ENCODE data around the gene VAMP4.
"Not testable (repeated sequence)": the region's sequence is repeated elsewhere in the genome, so short reads cannot be mapped to it uniquely, and the experiment has no call there.

VAMP4 gene

DNA sequence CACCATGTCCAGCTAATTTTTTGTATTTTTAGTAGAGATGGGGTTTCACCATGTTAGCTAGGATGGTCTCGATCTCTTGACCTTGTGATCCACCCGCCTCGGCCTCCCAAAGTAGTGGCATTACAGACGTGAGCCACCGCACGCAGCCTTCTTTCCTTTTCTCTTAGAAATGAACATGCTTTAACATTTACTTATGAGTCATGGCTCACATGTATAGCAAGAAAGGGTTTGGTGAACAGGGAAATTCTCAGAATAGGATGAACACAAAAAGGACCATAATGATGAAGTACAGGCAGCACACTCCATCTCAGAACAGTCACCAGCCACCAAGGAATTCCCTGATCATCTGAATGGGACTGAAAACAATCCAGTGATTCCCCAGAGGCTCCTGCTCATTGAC is 9.4 kb upstream of the VAMP4 start:
- no peak for DNase-seq (ENCODE audit: low read depth in 2 of 2)

DNA sequence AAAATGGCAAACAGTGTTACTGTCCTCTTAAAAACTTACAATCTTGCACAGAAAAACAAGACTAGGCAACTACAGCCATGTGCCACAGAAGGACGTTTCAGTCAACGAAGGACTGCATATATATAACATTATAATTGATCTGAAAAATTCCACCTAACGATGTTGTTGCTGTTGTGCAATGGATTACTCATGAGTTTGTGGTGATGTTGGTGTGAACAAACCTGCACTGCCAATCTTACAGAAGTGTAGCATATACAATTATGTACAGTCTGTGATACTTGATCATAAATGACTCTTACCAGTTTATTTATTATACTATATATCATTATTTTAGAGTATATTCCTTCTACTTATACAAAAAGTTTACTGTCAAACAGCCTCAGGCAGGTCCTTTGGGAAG is 6.8 kb upstream of the VAMP4 start:
- no peak for DNase-seq (ENCODE audit: low read depth in 2 of 2)

DNA sequence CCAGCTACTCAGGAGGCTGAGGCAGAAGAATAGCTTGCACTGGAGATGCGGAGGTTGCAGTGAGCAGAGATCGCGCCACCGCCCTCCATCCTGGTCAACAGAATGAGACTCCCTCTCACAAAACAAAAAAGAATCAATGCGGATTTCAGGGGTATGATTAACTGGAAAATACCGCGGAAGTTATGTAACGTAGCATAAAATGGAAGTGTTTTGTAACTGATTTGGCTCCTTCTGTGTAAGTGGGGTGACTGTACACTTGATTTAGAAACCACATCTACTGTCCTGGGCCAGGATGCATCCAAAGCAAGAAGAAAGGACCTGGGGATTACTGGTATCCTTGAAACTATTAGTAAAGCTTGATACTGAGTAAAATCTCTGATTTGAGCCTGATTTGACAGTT is 3.1 kb upstream of the VAMP4 start:
- DNase-seq (ENCODE audit: low read depth in 2 of 2), result no peak

DNA sequence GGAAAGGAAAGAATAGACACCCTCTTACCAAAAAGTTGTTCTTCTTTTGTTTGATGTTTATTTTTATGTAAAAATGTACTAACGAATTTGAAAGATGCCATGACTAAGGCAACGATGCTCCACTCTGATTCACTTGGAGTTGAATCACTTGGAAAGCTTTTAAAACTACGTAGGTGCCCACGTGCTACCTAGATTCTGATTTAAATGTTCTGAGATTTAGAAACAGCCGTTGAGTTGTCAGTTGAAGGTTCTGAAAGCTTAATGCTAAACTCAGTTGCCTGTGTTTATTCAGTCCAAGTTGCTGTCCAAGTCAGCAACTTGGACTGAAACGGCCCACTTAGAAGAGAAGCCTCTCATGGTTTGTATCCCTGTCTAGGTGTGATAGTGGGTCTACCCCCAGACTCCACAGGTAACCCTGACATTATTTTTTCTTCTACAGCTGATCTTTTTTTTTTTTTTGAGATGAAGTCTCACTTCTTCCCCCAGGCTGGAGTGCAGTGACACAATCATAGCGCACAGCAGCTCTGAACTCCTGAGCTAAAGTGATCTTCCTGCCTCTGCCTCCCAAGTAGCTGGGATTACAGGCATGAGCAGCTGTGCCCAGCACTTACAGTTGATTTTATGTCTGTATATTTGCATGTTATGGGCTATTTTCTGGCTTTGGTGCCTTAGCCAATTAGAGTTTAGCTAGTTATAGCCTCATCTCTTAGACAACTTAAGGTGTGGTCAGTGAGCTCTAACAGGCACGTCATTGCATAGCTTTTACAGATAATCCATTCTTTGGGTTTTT is 1.4 kb upstream of the VAMP4 start:
- no peak for DNase-seq (ENCODE audit: low read depth in 2 of 2)

DNA sequence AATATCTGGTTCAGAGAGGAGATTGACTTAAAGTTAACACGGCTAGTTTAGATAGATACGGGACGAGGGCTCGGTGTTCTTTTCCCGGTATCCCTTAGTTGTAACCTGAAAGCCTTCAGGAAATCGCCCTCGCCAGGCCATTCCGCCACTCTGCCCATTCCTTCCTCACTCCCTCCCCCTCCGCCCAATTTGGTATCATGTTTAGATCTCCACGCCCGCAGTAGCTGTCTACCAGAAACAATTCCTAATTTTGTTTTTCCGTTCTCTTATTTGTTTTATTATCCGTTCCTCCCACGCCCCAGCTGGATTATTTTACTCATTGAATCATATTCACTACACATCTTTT is 685 bp upstream of the VAMP4 start:
- DNase-seq (ENCODE audit: low read depth in 2 of 2), result no peak

DNA sequence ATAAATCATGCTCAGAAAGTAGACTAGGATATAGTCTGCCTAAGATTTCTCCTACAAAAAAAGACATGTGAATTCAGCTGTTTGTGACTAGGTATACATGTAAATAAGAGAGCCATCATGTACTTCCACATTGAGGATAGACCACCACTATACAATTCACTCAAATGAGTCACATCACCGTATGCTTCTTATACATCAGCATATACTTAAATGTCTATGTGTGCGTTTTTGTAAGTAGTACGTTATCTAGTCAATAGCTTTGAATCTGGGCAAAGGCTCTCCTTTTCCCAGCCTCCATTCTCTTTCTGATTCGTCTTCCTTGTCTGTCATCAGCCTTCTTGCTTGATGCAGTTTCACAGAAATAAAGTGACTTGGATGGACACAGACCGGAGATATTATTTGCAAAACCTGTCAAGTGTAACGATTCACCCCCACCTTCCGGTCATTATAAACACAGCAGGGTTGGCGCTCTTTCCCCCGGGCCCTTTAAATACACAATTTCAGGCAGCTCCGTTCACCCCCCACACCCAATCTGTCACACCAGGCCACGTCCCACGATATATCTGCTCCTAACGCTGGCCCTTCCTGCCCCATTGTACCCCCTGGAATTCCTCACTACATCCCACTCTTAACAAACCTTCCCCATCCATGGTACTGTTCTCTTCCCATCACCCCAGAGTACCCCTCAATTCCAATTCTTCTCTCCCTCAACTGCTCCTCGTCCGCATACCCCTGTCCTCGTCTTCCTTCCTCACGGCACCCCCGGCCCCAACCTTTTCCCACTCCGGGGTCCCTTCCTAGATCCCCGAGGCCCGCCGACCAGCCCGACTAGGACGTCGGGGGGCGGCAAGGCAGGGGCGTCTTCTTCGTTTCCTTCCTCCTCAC is 636 bp downstream of the VAMP4 start:
- DNase-seq (ENCODE audit: low read depth in 2 of 2), result no peak

DNA sequence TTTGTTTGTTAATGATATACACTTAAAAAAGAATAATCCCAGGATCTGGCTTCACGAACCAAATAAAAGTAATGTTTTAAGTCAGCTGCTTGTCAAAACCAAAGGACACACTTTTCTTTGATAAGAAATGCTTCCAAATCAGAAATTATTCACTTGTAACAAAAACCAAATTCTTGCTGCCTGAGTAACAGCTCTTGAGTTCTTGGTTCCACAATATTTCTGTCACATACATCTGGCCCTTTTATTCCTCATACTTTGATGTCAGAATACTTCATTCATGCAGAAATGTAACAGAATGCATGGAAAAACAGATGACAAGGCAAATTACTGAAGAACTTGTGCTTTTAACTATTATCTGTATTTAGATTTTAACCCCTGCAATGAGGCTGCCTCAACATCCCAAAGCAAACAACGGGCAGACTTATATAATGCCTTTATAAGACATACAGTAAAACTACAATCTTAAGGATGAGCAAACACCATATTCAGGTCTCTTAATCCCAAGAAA is 1.5 kb downstream of the VAMP4 start:
- DNase-seq (ENCODE audit: low read depth in 2 of 2), result no peak

DNA sequence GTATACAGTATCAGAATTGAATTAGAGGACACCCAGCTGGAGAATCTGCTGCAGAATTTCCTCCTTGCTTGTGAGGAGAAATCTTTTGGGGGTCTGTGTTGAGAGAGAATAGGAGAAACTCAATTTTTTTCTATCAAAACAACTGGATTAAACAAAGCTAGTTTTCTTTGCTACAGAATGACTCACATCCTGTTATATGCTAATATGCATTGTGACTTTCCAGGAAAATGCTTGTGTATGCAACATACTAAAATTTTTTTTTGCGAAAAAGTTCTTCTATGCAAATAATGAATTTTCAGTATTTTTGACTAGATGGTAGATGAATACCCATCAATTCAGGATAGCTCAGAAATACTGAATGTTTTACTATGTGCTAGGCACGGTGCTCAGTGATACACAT is 2.2 kb downstream of the VAMP4 start:
- DNase-seq (ENCODE audit: low read depth in 2 of 2), result no peak

DNA sequence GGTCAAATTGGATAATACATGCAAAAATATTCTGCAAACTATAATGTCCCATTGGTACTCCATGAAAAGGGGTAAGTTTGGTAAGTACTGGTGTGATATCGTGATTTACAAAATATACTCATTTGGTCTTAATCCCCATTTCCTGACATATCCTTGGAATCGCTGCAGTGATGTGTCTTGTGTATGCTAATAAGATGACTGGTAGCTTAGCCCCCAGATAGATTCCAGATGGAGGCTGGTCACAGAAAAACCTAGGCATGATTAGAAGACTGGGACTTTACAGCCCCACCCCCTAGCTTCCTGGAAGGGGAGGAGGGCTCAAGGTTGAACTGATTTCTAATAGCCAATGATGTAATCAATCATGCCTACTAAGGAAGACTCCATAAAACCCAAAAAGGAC is 3.0 kb downstream of the VAMP4 start:
- no peak for DNase-seq (ENCODE audit: low read depth in 2 of 2)

DNA sequence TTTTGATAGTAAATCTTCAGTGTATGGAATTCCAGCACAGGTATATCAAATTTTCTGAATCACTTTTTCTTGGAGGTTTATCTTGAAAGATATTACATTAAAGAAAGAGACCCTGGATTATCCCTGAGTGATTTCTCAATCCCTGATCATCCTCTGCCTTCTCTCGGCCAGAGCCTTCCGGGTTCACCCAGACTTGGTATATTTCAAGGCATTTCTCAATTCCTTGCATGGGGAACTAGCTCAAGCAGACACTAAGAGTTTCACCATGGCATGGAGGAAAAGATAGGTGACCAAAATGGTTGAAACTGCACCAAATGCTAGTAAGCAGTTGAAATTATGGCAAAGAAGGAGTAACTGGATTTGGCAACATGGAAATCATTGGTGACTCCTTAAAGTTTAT is 5.7 kb downstream of the VAMP4 start:
- no peak for DNase-seq (ENCODE audit: low read depth in 2 of 2)

DNA sequence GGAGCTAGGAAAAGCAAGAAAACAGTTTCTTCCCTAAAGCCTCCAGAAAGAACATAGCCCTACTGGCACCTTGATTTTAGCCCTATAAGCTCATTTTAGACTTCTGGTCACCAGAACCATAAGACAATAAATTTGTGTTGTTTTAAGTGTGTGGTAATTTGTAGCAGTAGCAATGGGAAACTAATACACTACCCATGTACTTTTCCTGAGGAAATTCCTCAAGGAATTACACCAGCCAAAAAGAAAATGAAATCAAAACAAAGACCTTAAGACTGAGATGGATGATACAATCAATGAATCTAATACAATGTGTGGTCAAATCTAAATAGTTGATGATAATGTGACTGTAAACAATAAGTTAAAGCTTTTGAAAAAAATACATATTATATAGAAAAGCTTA is 11.8 kb downstream of the VAMP4 start:
- no peak for DNase-seq (ENCODE audit: low read depth in 2 of 2)

DNA sequence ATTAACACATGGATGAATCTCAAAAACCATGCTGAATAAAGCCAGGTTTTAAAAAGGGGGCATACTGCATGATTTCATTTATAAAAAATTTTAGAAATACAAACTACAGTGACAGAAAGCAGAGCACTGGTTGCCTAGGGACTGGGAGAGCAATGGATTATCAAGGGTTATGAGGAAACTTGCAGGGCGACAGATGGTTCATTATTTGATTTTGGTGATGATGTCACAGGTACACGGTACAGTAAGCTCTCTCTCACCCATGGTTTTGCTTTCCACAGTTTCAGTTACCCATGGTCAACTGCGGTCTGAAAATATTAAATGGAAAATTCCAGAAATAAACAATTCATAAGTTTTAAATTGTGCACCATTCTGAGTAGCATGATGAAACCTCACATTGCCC is 14.1 kb downstream of the VAMP4 start:
- no peak for DNase-seq (ENCODE audit: low read depth in 2 of 2)

DNA sequence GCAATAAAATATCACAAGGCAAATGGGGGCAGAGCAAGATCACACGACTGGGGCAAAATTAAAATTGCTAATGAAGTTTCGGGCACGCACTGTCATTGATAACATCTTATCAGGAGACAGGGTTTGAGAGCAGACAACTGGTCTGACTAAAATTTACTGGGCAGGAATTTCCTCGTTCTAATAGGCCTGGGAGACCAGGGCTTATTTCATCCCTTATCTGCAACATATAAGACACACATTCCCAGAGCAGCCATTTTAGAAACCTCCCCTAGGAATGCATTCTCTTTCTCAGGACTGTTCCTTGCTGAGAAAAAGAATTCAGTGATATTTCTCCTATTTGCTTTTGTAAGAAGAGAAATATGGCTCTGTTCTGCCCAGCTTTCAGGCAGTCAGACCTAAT is 18.7 kb downstream of the VAMP4 start:
- not testable (repeated sequence) for DNase-seq (ENCODE audit: low read depth in 2 of 2)

DNA sequence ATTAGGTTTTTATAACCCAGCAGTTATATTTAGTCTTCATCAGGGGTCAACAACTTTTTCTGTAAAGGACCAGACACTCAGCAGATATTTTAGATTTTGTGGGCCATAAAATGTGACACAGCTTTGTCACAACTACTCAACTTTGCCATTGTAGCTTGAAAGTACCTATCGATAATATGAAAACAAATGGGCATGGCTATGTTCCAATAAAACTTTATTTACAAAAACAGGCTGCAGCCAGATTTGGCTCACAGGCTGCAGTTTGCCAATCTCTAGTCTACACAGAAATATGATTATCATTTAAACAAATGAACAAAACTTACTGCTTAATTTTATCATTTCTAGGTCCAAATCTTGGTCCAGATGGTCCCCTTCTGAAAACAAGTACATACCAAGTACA is 23.0 kb downstream of the VAMP4 start:
- no peak for DNase-seq (ENCODE audit: low read depth in 2 of 2)

DNA sequence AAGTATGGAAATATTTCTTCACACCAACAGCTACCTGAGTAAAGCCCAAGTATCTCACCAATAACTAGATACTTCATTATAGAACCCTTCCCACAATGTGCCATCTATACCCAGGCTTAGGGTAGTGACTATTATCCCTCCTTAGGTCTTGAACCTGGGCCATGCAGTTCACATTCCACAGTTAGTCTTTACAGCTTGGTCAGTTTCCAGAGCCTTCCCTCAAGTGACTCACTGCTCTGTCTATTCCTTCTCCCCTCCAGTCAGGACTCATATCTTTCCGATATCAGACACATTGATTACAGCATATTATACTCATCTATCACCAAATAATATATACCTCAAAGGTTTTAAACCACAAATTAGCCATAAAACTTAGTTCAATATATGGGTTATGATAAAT is 23.6 kb downstream of the VAMP4 start:
- DNase-seq (ENCODE audit: low read depth in 2 of 2), result no peak

DNA sequence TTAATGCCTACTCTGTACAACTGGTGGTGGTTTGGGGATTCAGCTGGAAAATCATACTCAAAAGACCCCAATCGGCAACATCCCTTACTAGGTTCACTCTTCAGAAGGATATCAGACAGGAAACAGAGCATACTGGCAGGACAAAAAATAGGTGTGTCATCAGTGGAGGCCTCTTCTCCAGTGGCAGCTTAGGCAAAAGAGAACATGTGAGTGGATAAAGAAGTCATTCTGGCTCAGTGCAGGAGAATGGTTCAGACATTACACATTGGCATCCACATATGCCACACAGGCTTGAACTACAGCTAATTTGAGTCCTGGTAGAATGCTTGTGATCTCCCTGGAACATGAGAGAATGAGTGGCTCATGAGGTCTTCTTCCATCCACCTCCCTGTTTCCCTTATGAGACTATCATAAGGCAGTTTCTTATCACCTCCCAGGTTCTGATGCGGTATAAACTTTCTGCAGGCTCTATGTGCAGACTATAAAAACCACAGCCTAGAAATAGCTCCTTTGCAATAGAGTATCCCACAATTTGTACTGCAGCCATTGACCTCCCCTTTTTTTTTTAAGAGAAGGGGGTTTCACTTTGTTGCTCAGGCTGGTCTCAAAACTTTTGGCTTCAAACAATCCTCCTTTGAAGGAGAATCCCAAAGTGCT is 24.7 kb downstream of the VAMP4 start:
- no peak for DNase-seq (ENCODE audit: low read depth in 2 of 2)

DNA sequence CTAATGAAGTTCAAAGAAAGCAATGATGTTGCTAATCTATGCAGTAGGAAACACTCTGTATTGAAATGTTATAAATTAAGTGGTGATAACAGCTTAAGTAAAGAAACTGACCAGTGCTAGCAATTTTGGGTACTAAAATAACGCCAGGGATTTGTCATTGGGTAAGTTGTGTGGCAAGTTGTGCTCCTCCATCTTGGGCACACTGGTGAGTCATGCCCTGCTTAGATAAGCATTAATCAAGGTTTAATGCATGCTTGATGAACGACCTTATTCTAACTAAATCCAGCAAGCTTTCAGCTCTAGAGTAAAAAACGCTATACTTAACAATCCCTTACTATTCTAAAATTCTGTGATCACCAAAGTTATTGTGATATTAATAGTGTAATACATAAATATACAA is 25.2 kb downstream of the VAMP4 start:
- no peak for DNase-seq (ENCODE audit: low read depth in 2 of 2)

DNA sequence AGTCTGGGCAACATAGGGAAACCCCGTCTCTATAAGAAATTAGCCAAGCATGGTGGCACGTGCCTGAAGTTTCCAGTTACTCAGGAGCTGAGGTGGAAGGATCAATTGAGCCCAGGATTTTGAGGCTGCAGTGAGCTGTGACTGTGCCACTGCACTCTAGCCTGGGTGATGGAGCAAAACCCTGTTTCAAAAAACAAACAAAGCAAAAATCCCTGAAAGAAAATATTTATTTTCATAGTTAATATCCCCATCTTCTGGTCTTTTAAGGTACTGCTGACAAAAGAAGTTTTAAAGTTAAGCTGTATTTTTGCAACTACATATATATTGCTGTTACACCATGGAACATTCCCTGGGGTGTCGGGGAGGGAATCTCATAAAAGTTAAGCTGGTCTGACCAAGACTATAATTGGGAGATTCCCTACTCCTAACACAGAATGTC is 26.0 kb downstream of the VAMP4 start:
- DNase-seq (ENCODE audit: low read depth in 2 of 2), result no peak

DNA sequence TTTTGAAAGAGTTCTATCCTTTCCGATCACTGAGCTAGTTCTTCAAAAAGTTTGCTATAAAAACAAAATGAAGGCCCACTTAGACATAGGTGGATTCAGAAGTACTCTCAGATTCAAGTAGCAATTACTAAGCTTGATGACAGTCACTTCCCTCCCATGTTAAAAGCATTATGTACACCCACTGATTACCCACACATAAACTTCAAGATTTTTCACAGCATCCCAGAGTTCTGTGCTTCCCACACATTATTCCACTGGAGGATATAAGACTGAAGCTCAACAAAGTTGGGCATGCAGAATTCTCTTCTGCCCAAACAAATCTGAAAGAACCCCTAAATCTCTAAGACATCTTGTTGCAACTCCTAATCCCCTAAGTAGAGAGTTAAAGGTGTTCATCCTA is 29.5 kb downstream of the VAMP4 start:
- no peak for DNase-seq (ENCODE audit: low read depth in 2 of 2)

DNA sequence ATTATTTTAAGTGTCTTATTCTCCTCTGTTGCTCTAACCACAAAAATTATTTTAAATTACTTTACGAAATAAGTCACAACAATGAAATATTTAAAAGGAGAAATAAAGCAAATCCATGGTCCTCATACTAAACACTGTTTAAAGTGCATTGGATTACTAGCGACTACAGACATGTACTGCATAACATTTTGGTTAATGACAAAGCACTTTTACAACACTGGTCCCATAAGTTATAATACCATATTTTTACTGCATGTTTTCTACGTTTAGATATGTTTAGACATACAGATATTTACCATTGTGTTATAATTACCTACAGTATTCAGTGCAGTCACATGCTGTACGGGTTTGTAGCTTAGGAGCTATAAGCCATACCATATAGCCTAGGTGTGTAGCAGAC is 30.2 kb downstream of the VAMP4 start:
- no peak for DNase-seq (ENCODE audit: low read depth in 2 of 2)

DNA sequence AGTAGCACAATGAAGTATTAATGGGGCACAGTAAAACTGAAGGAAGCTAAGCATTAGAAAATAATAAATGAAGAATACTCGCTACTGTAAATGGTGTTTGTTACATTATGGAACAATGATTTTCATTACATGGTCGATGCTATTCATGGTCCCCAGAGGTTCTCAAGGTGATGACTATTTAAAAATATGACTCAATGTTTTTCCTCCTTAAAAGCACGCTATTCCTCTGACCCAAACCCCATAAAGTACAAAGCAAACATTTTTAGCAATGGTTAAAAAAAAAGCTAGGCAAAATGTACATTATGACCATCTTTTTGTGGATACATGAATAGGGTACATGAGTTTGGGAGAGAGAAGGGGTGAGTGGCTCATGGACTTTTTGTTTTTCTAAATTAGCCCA is 34.3 kb downstream of the VAMP4 start:
- DNase-seq (ENCODE audit: low read depth in 2 of 2), result no peak

DNA sequence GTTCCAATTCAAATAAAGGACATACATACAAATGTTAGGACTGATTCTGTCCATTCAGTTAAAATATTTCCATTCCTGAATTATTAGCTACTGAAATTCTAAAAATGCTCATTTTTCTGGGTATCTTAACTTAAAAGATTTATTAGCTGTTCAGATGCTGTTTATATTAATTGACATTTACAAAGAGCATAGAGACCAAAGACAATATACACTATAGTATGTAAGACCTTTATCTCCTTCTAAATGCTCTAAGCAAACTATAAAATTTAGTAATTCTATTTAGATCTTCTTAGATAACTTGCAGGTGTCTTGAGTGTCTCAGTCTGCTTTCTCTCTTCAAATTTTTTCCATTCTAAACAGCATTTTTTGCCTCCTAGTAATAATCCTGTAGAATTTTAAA is 39.3 kb downstream of the VAMP4 start:
- DNase-seq (ENCODE audit: low read depth in 2 of 2), result no peak

DNA sequence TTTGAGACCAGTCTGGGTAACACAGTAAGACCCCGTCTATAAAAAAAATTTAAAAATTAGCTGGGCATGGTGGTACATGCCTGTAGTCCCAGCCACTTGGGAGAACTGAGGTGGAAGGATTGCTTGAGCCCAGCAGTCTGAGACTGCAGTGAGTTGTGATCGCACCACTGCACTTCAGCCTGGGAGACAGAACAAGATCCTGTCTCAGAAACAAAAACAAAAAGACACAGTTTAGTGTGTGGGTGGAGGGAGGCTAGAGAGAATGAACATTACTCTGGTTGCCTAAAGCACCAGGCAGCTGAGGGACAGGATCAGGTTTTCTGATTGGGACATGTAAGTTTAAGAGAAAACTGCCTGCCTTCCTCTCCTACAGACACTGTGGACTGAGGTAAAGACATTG is 42.3 kb downstream of the VAMP4 start:
- DNase-seq (ENCODE audit: low read depth in 2 of 2), result no peak

All from stimulated activated CD4-positive, alpha-beta T cell treated with anti-CD3 and anti-CD28 coated beads, Interleukin-1b, Interleukin-23, amount 100 ng/mL, for 1 hour (primary cell).